ENCODE data around the gene MLLT3. TPM values are rescaled to one million over a fixed set of nuclear protein-coding genes. Genes with fewer than 3 reads are reported as not detected.

MLLT3 gene
- total RNA-seq, 1 donor from 2014 or later = 18.0 TPM

- Histone ChIP-seq H3K27ac (no peak overlapping the region), H3K36me3 (no peaks in the 10 kb centered on the region), H3K4me3 (no peak overlapping the region), H3K27me3 (ENCODE audit: low read depth) (no peaks in the 10 kb centered on the region), H3K4me1 (peaks cover 60% of the 10 kb centered on the region), H3K9me3 (no peaks in the 10 kb centered on the region)
- peak in 1 of 2 donors; percentile 5 for ATAC-seq
- intact Hi-C loops (cut with DNase I) = no loop called here
- no peak for DNase-seq
- TF ChIP-seq, protein P1, sequence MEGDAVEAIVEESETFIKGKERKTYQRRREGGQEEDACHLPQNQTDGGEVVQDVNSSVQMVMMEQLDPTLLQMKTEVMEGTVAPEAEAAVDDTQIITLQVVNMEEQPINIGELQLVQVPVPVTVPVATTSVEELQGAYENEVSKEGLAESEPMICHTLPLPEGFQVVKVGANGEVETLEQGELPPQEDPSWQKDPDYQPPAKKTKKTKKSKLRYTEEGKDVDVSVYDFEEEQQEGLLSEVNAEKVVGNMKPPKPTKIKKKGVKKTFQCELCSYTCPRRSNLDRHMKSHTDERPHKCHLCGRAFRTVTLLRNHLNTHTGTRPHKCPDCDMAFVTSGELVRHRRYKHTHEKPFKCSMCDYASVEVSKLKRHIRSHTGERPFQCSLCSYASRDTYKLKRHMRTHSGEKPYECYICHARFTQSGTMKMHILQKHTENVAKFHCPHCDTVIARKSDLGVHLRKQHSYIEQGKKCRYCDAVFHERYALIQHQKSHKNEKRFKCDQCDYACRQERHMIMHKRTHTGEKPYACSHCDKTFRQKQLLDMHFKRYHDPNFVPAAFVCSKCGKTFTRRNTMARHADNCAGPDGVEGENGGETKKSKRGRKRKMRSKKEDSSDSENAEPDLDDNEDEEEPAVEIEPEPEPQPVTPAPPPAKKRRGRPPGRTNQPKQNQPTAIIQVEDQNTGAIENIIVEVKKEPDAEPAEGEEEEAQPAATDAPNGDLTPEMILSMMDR (IDR thresholded peaks at IDR 0.05) = no peak
Observed at GRCh38 chr9:20557890-20558565, 64.3 kb downstream of the MLLT3 start.

GRCh38 chr9:20557285-20557684, 65.0 kb downstream of the MLLT3 start:
- intact Hi-C loops (cut with DNase I) = no loop called here
- TF ChIP-seq, protein P1 (IDR thresholded peaks at IDR 0.05) = no peak
- no peaks in the 10 kb centered on the region for H3K36me3 ChIP-seq
- H3K9me3 ChIP-seq = no peaks in the 10 kb centered on the region
- H3K4me1 ChIP-seq = peaks cover 64% of the 10 kb centered on the region
- H3K27ac ChIP-seq = no peak overlapping the region
- DNase-seq = no peak
- no peak for ATAC-seq
- H3K27me3 ChIP-seq (ENCODE audit: low read depth) = no peaks in the 10 kb centered on the region
- no peak overlapping the region for H3K4me3 ChIP-seq

DNA sequence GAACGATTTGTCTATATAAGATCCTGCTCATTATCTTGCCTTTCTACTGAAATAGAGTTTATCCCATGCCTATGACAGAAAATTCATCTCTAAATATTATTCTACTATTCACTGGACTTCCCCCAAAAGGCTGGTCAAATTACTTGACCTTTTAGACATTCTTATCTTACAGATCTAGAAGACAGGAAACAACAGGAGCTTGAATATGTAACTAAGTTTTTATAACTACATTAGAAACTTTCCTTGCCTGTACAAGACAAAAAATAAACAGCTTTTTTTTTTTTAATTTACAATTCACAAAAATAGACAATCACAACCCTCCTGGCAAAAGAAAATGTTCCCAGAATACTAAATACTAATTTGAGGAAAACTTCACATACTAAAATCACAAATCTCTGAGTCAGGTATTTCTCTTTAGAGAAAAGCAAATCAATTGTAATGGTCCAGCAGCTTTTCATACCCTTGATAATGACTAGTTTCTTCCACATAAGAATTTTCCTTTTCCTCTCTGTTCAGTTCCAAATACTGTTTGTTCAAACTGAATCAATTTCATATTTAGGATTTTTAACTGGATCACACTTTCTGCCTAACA, 68.6 kb downstream of the MLLT3 start:
- Histone ChIP-seq H3K9me3 (no peaks in the 10 kb centered on the region), H3K27me3 (ENCODE audit: low read depth) (no peaks in the 10 kb centered on the region), H3K36me3 (no peaks in the 10 kb centered on the region), H3K4me3 (no peak overlapping the region), H3K27ac (no peak overlapping the region), H3K4me1 (peaks cover 53% of the 10 kb centered on the region)
- DNase-seq (no peak), ATAC-seq (peak in 1 of 2 donors; percentile 15)
- TF ChIP-seq, protein P1 (IDR thresholded peaks at IDR 0.05) = no peak
- intact Hi-C loops (cut with DNase I) = no loop called here

- intact Hi-C loops (cut with DNase I) = no loop called here
- Histone ChIP-seq H3K27me3 (ENCODE audit: low read depth) (no peaks in the 10 kb centered on the region), H3K9me3 (no peaks in the 10 kb centered on the region), H3K4me1 (peaks cover 47% of the 10 kb centered on the region), H3K36me3 (no peaks in the 10 kb centered on the region), H3K4me3 (no peak overlapping the region), H3K27ac (no peak overlapping the region)
- ATAC-seq (peak in 1 of 2 donors; percentile 52), DNase-seq (no peak)
- TF ChIP-seq, protein P1 (IDR thresholded peaks at IDR 0.05) = no peak
Observed at GRCh38 chr9:20552874-20553557, 69.3 kb downstream of the MLLT3 start.

- H3K27ac ChIP-seq = no peak overlapping the region
- TF ChIP-seq, protein P1 (IDR thresholded peaks at IDR 0.05) = no peak
- no peaks in the 10 kb centered on the region for H3K36me3 ChIP-seq
- peaks cover 42% of the 10 kb centered on the region for H3K4me1 ChIP-seq
- no peak for DNase-seq
- intact Hi-C loops (cut with DNase I) = no loop called here
- no peak for ATAC-seq
- H3K4me3 ChIP-seq = no peak overlapping the region
- no peaks in the 10 kb centered on the region for H3K9me3 ChIP-seq
- H3K27me3 ChIP-seq (ENCODE audit: low read depth) = no peaks in the 10 kb centered on the region
Observed at GRCh38 chr9:20551835-20552234, 70.5 kb downstream of the MLLT3 start.

All from lower lobe of right lung (tissue), 2 donors.